A549 (cell line): ENCODE data around the gene CLCF1. TPM values are rescaled to one million over a fixed set of nuclear protein-coding genes. Genes with fewer than 3 reads are reported as not detected.
A peak's percentile ranks its signal among the peaks of the same experiment; 100 is the strongest.

Experiments used
- ATAC-seq, 2 experiments: fragments of 200-7000 bp in 1 of 2; fragments of >200 bp in 1 of 2; cut with Nextera tagmentation in 1 of 2; cut with Tn5 transposase in 1 of 2; 3 replicates each; pipeline versions ENCODE4 v1.8.0 to v1.9.1; 2018 to 2020; ENCODE audit warnings: mild to moderate bottlenecking in 1 of 2, moderate library complexity in 1 of 2
- CTCF ChIA-PET: fragments of 300-600 bp; sonication (Branson Sonifier 250); formaldehyde crosslinking; extraction: SDS; loops from one replicate; lab custom pipeline; 2021; ENCODE audit warnings: antibody characterized with exemption, inconsistent platforms; lab: Yijun Ruan, JAX
- POLR2A ChIA-PET: fragments of 350-600 bp; formaldehyde crosslinking; extraction: SDS; loops from one replicate; lab custom pipeline; 2021; ENCODE audit warnings: antibody characterized with exemption, inconsistent platforms; lab: Yijun Ruan, JAX
- DNase-seq, 2 experiments: peaks; one replicate each; pipeline versions ENCODE4 v3.0.0 to v3.0.0-alpha.2; 2011 to 2016; ENCODE audit warnings: low read depth in 1 of 2, low spot score in 1 of 2
- FAIRE-seq: peaks from 2 replicates; lab custom pipeline; 2011; peaks lifted over from hg19 to GRCh38; lab: Jason Lieb, UNC
- H3K27ac ChIP-seq, 2 experiments: fragments of >200 bp; sonication (Bioruptor Twin); formaldehyde crosslinking; 3 replicates each; pipeline ENCODE4 v1.5.1; 2016 to 2017
- H3K4me1 ChIP-seq: fragments of >200 bp; sonication (Bioruptor Twin); formaldehyde crosslinking; 3 replicates; pipeline ENCODE4 v1.6.1; 2016
- H3K4me2 ChIP-seq: fragments of >200 bp; sonication (Bioruptor Twin); formaldehyde crosslinking; 3 replicates; pipeline ENCODE4 v1.6.1; 2016
- H3K4me3 ChIP-seq: fragments of >200 bp; sonication (Bioruptor Twin); formaldehyde crosslinking; 3 replicates; pipeline ENCODE4 v1.5.1; 2016
- H3K9me3 ChIP-seq: fragments of >200 bp; sonication (Bioruptor Twin); formaldehyde crosslinking; 3 replicates; pipeline ENCODE4 v1.6.1; 2016
- CEBPB ChIP-seq, 2 experiments: fragments of >200 bp in 1 of 2; sonication (Bioruptor Twin) in 1 of 2; formaldehyde crosslinking in 1 of 2; IDR thresholded peaks; 2 replicates each; pipeline ENCODE4 v1.6.1; 2012 to 2016
- CHD2 ChIP-seq: fragments of 150-350 bp; IDR thresholded peaks from 2 replicates; pipeline ENCODE4 v1.6.1; 2014; ENCODE audit warnings: low read length; ENCODE audit not compliant: partially characterized antibody
- CHD4 ChIP-seq: fragments of 200-600 bp; sonication (generic); IDR thresholded peaks from 2 replicates; pipeline ENCODE4 v1.6.1; 2016; ENCODE audit warnings: antibody characterized with exemption, mild to moderate bottlenecking, borderline replicate concordance
- CTCF ChIP-seq: fragments of >200 bp; sonication (Bioruptor Twin); formaldehyde crosslinking; IDR thresholded peaks from 3 replicates; pipeline ENCODE4 v1.5.1; 2016
- EHF ChIP-seq: fragments of 250-450 bp; sonication (Bioruptor Pico); IDR thresholded peaks from 2 replicates; pipeline ENCODE4 v1.5.0; 2020; ENCODE audit warnings: mild to moderate bottlenecking
- FOSL2 ChIP-seq, 2 experiments: fragments of 450-650 bp in 1 of 2; fragments of >200 bp in 1 of 2; sonication (Bioruptor Twin) in 1 of 2; formaldehyde crosslinking; IDR thresholded peaks; 2 replicates each; pipeline versions ENCODE4 v1.5.0 to v1.6.1; 2016 to 2020; ENCODE audit warnings: mild to moderate bottlenecking in 1 of 2, moderate library complexity in 1 of 2
- FOXS1 ChIP-seq: fragments of 250-450 bp; sonication (Bioruptor Pico); IDR thresholded peaks from 2 replicates; pipeline ENCODE4 v1.5.0; 2020; ENCODE audit warnings: mild to moderate bottlenecking, moderate library complexity
- GATA3 ChIP-seq: IDR thresholded peaks from 2 replicates; pipeline ENCODE4 v1.6.1; 2012; ENCODE audit warnings: borderline replicate concordance
- JUN ChIP-seq, 2 experiments: fragments of >200 bp; sonication (Bioruptor Twin); formaldehyde crosslinking; IDR thresholded peaks; 2 replicates in 1 of 2; 3 replicates in 1 of 2; pipeline ENCODE4 v1.6.1; 2016 to 2017
- MAFK ChIP-seq: fragments of 450-650 bp; IDR thresholded peaks from 2 replicates; pipeline ENCODE4 v1.6.1; 2014; ENCODE audit not compliant: partially characterized antibody
- MAX ChIP-seq: IDR thresholded peaks from 2 replicates; pipeline ENCODE4 v1.6.1; 2012
- MYC ChIP-seq: IDR thresholded peaks from 2 replicates; pipeline ENCODE4 v1.6.1; 2012; ENCODE audit warnings: mild to moderate bottlenecking, inconsistent platforms, low read length, improper control_type of control experiment, borderline replicate concordance
- RAD21 ChIP-seq, 2 experiments: fragments of >200 bp in 1 of 2; sonication (Bioruptor Twin) in 1 of 2; formaldehyde crosslinking in 1 of 2; IDR thresholded peaks in 1 of 2; conservative IDR thresholded peaks in 1 of 2; 2 replicates in 1 of 2; 3 replicates in 1 of 2; pipeline ENCODE4 v1.6.1; 2012 to 2018; ENCODE audit warnings: inconsistent platforms in 1 of 2
- RNF2 ChIP-seq: fragments of 200-600 bp; sonication (generic); IDR thresholded peaks from 2 replicates; pipeline ENCODE4 v1.6.1; 2016; ENCODE audit warnings: low read depth, mild to moderate bottlenecking, antibody characterized with exemption, moderate library complexity, borderline replicate concordance
- SMC3 ChIP-seq: fragments of >200 bp; sonication (Bioruptor Twin); formaldehyde crosslinking; IDR thresholded peaks from 3 replicates; pipeline ENCODE4 v1.6.1; 2018; ENCODE audit warnings: inconsistent platforms
- TFCP2L1 ChIP-seq: fragments of 250-450 bp; sonication (Bioruptor Pico); IDR thresholded peaks from 2 replicates; pipeline ENCODE4 v1.5.0; 2021; ENCODE audit warnings: mild to moderate bottlenecking
- TP53 ChIP-seq: fragments of 250-450 bp; sonication (Bioruptor Pico); IDR thresholded peaks from 2 replicates; pipeline ENCODE4 v1.5.0; 2021; ENCODE audit warnings: mild to moderate bottlenecking, moderate library complexity
- ZFP36 ChIP-seq: fragments of 450-650 bp; IDR thresholded peaks from 2 replicates; pipeline ENCODE4 v1.6.1; 2014; ENCODE audit warnings: borderline replicate concordance; ENCODE audit not compliant: partially characterized antibody
- WGBS: methylation state at CpG from one replicate; pipeline ENCODE4 v1.1.6; 2017; ENCODE audit errors: missing lambda C conversion rate; 5-methylcytosine and 5-hydroxymethylcytosine counted together
- polyA plus RNA-seq, 4 experiments: library from polyadenylated mRNA; depleted of rRNA in 3 of 4; stranded (reverse); fragments of >200 nt; fragmentation: RNase III in 1 of 4; extraction: RNeasy Plus Mini Kit Qiagen cat#74134 plus additional on column Dnase treatment in 1 of 4; gene quantifications; 2 replicates in 3 of 4; 3 replicates in 1 of 4; pipeline ENCODE4 v1.2.3, GENCODE V29; 2011 to 2017

Gene CLCF1
- polyA plus RNA-seq, 2 of the 4 experiments (the other 2 are of a cell fraction): 23.9 to 31.0 TPM

GRCh38 chr11:67384851-67385366 lies 11.5 kb upstream of the CLCF1 start:
- CTCF ChIA-PET: interaction anchor here (0.6 to 46.2 kb wide), 8 partner anchors 4 to 122 kb away, joined by 3 to 1913 read pairs (median 146); partner anchors contain the start of genes CLCF1, POLD4, PPP1CA and RAD9A

GRCh38 chr11:67382276-67383136 lies 9.1 kb upstream of the CLCF1 start:
- Histone ChIP-seq H3K4me1 (peaks cover 82% of the 10 kb centered on the region), H3K4me2 (peak overlapping the region; percentile 95), H3K27ac (peak overlapping the region; percentile 95 to 100), H3K9me3 (no peaks in the 10 kb centered on the region), H3K4me3 (no peak overlapping the region)
- WGBS: 34% methylated on average over 16 of the region's 16 CpGs
- FAIRE-seq (no peak), DNase-seq (peak; percentile 74 to 83), ATAC-seq (peak; percentile 63 to 65)
- CTCF ChIA-PET: interaction anchor here (0.6 to 46.2 kb wide), 49 partner anchors 1 to 572 kb away, joined by 3 to 1913 read pairs (median 4); partner anchors contain the start of genes CLCF1, POLD4, PPP1CA and RAD9A
- POLR2A ChIA-PET: interaction anchor here (1.2 to 7.7 kb wide), 7 partner anchors 8 to 37 kb away, joined by 3 to 129 read pairs (median 7); partner anchors contain the start of genes POLD4 and PPP1CA
- TF ChIP-seq EHF (peak; percentile 29; the same call in 1 of the 2 replicates), SMC3 (peak; percentile 99), RAD21 (conservative IDR thresholded peaks at IDR 0.05 in 1 of 2, IDR thresholded peaks at IDR 0.05 in 1 of 2) (peak; percentile 99 to 100), CTCF (peak; percentile 98), MAX (peak; percentile 48; the same call in 1 of the 2 replicates), JUN (IDR thresholded peaks at IDR 0.05) (peak in 1 of 2 experiments; percentile 50; a peak in 2 of 5 replicates), ZFP36 (peak; percentile 86), CHD2 (no peak), CHD4 (no peak)

More at GRCh38 chr11:67384851-67385366, 11.5 kb upstream of the CLCF1 start:
- peak overlapping the region; percentile 72 to 86 for H3K27ac ChIP-seq
- WGBS: 23% methylated on average over 3 of the region's 3 CpGs
- H3K4me2 ChIP-seq: peak overlapping the region; percentile 67
- H3K4me3 ChIP-seq: no peak overlapping the region
- POLR2A ChIA-PET: interaction anchor here (0.6 to 7.7 kb wide), 3 partner anchors 11 to 39 kb away, joined by 3 to 129 read pairs (median 5); partner anchors contain the start of gene POLD4
- TF ChIP-seq FOSL2 (IDR thresholded peaks at IDR 0.05): no peak
- TF ChIP-seq FOSL2 (CRISPR knock-in tag; IDR thresholded peaks at IDR 0.05): peak; percentile 26; the same call in 1 of the 2 replicates
- no peak for TF ChIP-seq MAFK
- TF ChIP-seq CEBPB (IDR thresholded peaks at IDR 0.05): 0 out of 4 replicates have a peak, but pooled peaks of 1 of the 2 experiments have one; percentile 5
- TF ChIP-seq, all 56 proteins: peak for 2
- FAIRE-seq: no peak
- H3K9me3 ChIP-seq: no peaks in the 10 kb centered on the region
- peak in 1 of 2 experiments; percentile 77 for DNase-seq
- peaks cover 58% of the 10 kb centered on the region for H3K4me1 ChIP-seq
- peak; percentile 13 to 59; a peak in 5 of 6 replicates for ATAC-seq

- Histone ChIP-seq H3K4me3 (no peak overlapping the region), H3K27ac (peak overlapping the region; percentile 95 to 100), H3K4me1 (peaks cover 85% of the 10 kb centered on the region), H3K9me3 (no peaks in the 10 kb centered on the region), H3K4me2 (peak overlapping the region; percentile 95)
- ATAC-seq: no peak
- TF ChIP-seq MYC: no peak
- TF ChIP-seq RNF2: no peak
- TF ChIP-seq RAD21 (conservative IDR thresholded peaks at IDR 0.05 in 1 of 2, IDR thresholded peaks at IDR 0.05 in 1 of 2): no peak
- TF ChIP-seq GATA3: no peak
- no peak for TF ChIP-seq FOXS1 (CRISPR knock-in tag)
- TF ChIP-seq CHD2: no peak
- no peak for TF ChIP-seq TFCP2L1 (CRISPR knock-in tag)
- no peak for TF ChIP-seq TP53 (CRISPR knock-in tag)
- POLR2A ChIA-PET: interaction anchor here (1.4 to 7.7 kb wide), 6 partner anchors 7 to 35 kb away, joined by 4 to 129 read pairs (median 14); partner anchors contain the start of genes POLD4 and PPP1CA
- CTCF ChIA-PET: interaction anchor here (0.6 to 46.2 kb wide), 23 partner anchors 0 to 175 kb away, joined by 3 to 1913 read pairs (median 6); partner anchors contain the start of genes CLCF1, POLD4, PPP1CA and RAD9A
- no peak for FAIRE-seq
- 76% methylated on average over 13 of the region's 13 CpGs for WGBS
- DNase-seq: no peak
Observed at GRCh38 chr11:67381244-67381972, 8.0 kb upstream of the CLCF1 start.
